ENCODE data around the gene INSYN2B. TPM values are rescaled to one million over a fixed set of nuclear protein-coding genes. Genes with fewer than 3 reads are reported as not detected.

INSYN2B gene
- total and polyA plus RNA-seq, 2 of the 4 experiments (the other 2 are of a cell fraction) = 9.1 to 33.5 TPM

DNA sequence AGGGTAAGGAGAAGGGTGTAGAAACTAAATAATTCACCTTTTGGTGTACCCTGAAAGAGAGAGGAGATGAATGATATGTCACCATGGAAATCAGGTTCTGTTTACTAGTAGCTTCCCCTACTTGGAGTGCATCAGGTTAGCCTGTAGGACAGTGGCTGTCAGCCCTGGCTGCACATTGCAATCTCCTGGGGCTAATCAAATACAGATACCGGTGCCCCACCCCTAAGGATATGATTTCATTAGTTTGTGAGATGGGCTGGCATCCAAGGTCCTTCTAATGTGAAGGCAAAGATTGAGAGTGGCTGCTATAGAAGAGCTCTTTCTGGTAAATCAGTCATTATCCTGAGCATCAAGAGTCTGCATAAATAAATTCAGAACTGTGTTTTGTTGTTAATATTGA is 47.2 kb downstream of the INSYN2B start:
- TF ChIP-seq RAD21 (IDR thresholded peaks at IDR 0.05; ENCODE audit: low read length) = no peak
- TF ChIP-seq, protein P1, sequence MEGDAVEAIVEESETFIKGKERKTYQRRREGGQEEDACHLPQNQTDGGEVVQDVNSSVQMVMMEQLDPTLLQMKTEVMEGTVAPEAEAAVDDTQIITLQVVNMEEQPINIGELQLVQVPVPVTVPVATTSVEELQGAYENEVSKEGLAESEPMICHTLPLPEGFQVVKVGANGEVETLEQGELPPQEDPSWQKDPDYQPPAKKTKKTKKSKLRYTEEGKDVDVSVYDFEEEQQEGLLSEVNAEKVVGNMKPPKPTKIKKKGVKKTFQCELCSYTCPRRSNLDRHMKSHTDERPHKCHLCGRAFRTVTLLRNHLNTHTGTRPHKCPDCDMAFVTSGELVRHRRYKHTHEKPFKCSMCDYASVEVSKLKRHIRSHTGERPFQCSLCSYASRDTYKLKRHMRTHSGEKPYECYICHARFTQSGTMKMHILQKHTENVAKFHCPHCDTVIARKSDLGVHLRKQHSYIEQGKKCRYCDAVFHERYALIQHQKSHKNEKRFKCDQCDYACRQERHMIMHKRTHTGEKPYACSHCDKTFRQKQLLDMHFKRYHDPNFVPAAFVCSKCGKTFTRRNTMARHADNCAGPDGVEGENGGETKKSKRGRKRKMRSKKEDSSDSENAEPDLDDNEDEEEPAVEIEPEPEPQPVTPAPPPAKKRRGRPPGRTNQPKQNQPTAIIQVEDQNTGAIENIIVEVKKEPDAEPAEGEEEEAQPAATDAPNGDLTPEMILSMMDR (conservative IDR thresholded peaks at IDR 0.05; ENCODE audit: low read depth, low read length) = no peak
- no peak for TF ChIP-seq RFX5 (IDR thresholded peaks at IDR 0.05; ENCODE audit: low read depth, low read length)
- no peak for TF ChIP-seq MAFK (IDR thresholded peaks at IDR 0.05; ENCODE audit: low read depth, low read length)
- TF ChIP-seq POLR2A (IDR thresholded peaks at IDR 0.05; ENCODE audit: low read depth, low read length) = no peak
- TF ChIP-seq SMC3 (IDR thresholded peaks at IDR 0.05; ENCODE audit: low read depth, low read length) = no peak
- no peak for TF ChIP-seq NFE2L2 (IDR thresholded peaks at IDR 0.05; ENCODE audit: low read depth, low read length)
- TF ChIP-seq BHLHE40 (IDR thresholded peaks at IDR 0.05; ENCODE audit: low read depth, low read length) = no peak
- no peak for TF ChIP-seq CEBPB (IDR thresholded peaks at IDR 0.05; ENCODE audit: low read depth, low read length)
- TF ChIP-seq, protein P2, sequence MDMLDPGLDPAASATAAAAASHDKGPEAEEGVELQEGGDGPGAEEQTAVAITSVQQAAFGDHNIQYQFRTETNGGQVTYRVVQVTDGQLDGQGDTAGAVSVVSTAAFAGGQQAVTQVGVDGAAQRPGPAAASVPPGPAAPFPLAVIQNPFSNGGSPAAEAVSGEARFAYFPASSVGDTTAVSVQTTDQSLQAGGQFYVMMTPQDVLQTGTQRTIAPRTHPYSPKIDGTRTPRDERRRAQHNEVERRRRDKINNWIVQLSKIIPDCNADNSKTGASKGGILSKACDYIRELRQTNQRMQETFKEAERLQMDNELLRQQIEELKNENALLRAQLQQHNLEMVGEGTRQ (IDR thresholded peaks at IDR 0.05; ENCODE audit: low read depth, low read length) = no peak
- no peak for TF ChIP-seq MAZ (IDR thresholded peaks at IDR 0.05; ENCODE audit: borderline replicate concordance, low read depth, low read length)
- TF ChIP-seq, protein P3, sequence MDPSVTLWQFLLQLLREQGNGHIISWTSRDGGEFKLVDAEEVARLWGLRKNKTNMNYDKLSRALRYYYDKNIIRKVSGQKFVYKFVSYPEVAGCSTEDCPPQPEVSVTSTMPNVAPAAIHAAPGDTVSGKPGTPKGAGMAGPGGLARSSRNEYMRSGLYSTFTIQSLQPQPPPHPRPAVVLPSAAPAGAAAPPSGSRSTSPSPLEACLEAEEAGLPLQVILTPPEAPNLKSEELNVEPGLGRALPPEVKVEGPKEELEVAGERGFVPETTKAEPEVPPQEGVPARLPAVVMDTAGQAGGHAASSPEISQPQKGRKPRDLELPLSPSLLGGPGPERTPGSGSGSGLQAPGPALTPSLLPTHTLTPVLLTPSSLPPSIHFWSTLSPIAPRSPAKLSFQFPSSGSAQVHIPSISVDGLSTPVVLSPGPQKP (IDR thresholded peaks at IDR 0.05; ENCODE audit: borderline replicate concordance, low read depth, low read length) = no peak
- no peak for TF ChIP-seq RCOR1 (IDR thresholded peaks at IDR 0.05; ENCODE audit: insufficient replicate concordance, low read length)
- no peak for TF ChIP-seq FOS (IDR thresholded peaks at IDR 0.05; ENCODE audit: low read depth, low read length)
- TF ChIP-seq MXI1 (IDR thresholded peaks at IDR 0.05; ENCODE audit: borderline replicate concordance, low read depth, low read length) = no peak
- no TSS peak for BruUV-seq (replicated peaks)
- H3K27ac ChIP-seq (ENCODE audit: insufficient read depth, low read length) = no peak overlapping the region
- CTCF ChIA-PET = interaction anchor here (0.5 kb wide), 1 partner anchor 127 kb away, joined by 6 read pairs; no protein-coding TSS in a partner anchor
- no peak for DNase-seq
- peaks cover 11% of the 10 kb centered on the region for H3K9me1 ChIP-seq (ENCODE audit: insufficient read depth, low read length)
- no peak overlapping the region for H2BK15ac ChIP-seq (ENCODE audit: low read depth, low read length)
- peaks cover 13 to 36% of the 10 kb centered on the region in 2 experiments; a peak in 3 of 4 replicates for H3K79me1 ChIP-seq (ENCODE audit: low read depth in 1 of 2, low read length in 2 of 2)
- H3K27me3 ChIP-seq (ENCODE audit: control insufficient read depth, insufficient read depth, low read length) = no peaks in the 10 kb centered on the region
- no peak overlapping the region for H3K23ac ChIP-seq (ENCODE audit: low read depth, low read length)
- H3K9me3 ChIP-seq (ENCODE audit: control insufficient read depth, insufficient read depth, low read length) = no peaks in the 10 kb centered on the region
- H2AK5ac ChIP-seq (ENCODE audit: low read depth, low read length) = no peak overlapping the region
- ATAC-seq (ENCODE audit: low read depth) = no peak
- H3K4ac ChIP-seq (ENCODE audit: low read depth, low read length) = no peak overlapping the region
- H3K9ac ChIP-seq (ENCODE audit: low read depth, low read length) = no peak overlapping the region
- peaks cover 13% of the 10 kb centered on the region for H3K4me1 ChIP-seq (ENCODE audit: control insufficient read depth, insufficient read depth, low read length)
- dilution Hi-C loops (cut with HindIII; ENCODE audit: low sequenced_read_pairs, unreplicated experiment) = no loop called here
- POLR2A ChIA-PET (ENCODE audit: unreplicated experiment) = no interaction called here
- no peaks in the 10 kb centered on the region for H4K20me1 ChIP-seq (ENCODE audit: insufficient read depth, low read length)
- H2AFZ ChIP-seq (replicated peaks; ENCODE audit: low read length, poor library complexity) = no peak overlapping the region
- in situ Hi-C loops (cut with MboI; ENCODE audit: low sequenced_read_pairs) = no loop called here
- H3K14ac ChIP-seq (replicated peaks; ENCODE audit: low read depth, low read length) = no peak overlapping the region
- no peak overlapping the region for H3K4me2 ChIP-seq (ENCODE audit: low read depth, low read length)
- H3K36me3 ChIP-seq (ENCODE audit: control insufficient read depth, insufficient read depth, low read length) = no peaks in the 10 kb centered on the region; the same call in 1 of the 2 replicates
- H3K56ac ChIP-seq (ENCODE audit: extremely low read depth, insufficient read depth, low read length) = no peak overlapping the region
- H4K5ac ChIP-seq (ENCODE audit: low read depth, low read length) = no peak overlapping the region
- no peak overlapping the region for H4K8ac ChIP-seq (ENCODE audit: low read depth in 2 of 2, low read length in 2 of 2)
- no peak overlapping the region for H3K18ac ChIP-seq (ENCODE audit: low read depth, low read length)
- H2BK5ac ChIP-seq (ENCODE audit: low read depth, low read length, poor library complexity, severe bottlenecking) = no peak overlapping the region
- no CpG with 5 or more reads among the region's 1 CpG for WGBS, 2 experiments (ENCODE audit: extremely low coverage in 2 of 2, insufficient read length in 1 of 2)
- H4K91ac ChIP-seq (ENCODE audit: insufficient read depth, low read depth, low read length) = no peak overlapping the region
- H2AK9ac ChIP-seq (replicated peaks; ENCODE audit: low read depth, low read length, poor library complexity) = no peak overlapping the region
- no peak overlapping the region for H2BK120ac ChIP-seq (ENCODE audit: low read depth, low read length)
- intact Hi-C loops (cut with micrococcal nuclease) = no loop called here
- H2BK20ac ChIP-seq (ENCODE audit: low read depth, low read length) = no peak overlapping the region
- H3K4me3 ChIP-seq (ENCODE audit: insufficient read depth, low read depth, low read length) = no peak overlapping the region
